ENCODE results near the gene FERMT2.
A peak's percentile ranks its signal among the peaks of the same experiment; 100 is the strongest.
"Not testable (repeated sequence)": the region's sequence is repeated elsewhere in the genome, so short reads cannot be mapped to it uniquely, and the experiment has no call there.

FERMT2 gene

GRCh38 chr14:52922656-52923055 is 28.2 kb downstream of the FERMT2 start:
- Histone ChIP-seq H4K20me1 (no peaks in the 10 kb centered on the region), H3K36me3 (no peaks in the 10 kb centered on the region), H3K9me3 (no peaks in the 10 kb centered on the region), H3K4me3 (no peak overlapping the region), H3K4me1 (peaks cover 40% of the 10 kb centered on the region), H3K4me2 (no peak overlapping the region), H3K9ac (no peak overlapping the region), H3K27me3 (no peaks in the 10 kb centered on the region), H3K27ac (no peak overlapping the region)
- TF ChIP-seq Cebpa-rat (IDR thresholded peaks at IDR 0.05), result no peak

DNA sequence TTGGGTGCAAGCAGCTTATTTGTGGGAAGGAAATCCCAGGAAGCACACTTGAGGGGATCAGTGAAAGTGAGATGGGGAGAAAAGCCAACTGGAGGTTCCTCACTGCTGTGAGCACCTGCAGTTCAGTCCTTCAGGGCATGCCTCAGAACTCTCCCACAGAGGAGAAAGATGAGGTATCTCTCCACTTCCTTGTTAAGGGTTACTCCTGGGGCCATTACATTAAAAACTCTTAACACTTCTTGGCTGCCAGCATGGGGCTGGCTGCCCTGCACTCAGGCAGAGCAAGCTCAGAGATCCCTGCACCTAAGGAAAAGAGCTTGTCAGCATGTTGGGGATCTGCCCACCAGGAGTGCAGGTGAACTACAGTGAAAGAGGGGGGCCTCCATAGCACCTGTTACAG is 28.8 kb downstream of the FERMT2 start:
- H3K9me3 ChIP-seq, result no peaks in the 10 kb centered on the region
- H3K4me1 ChIP-seq, result peaks cover 46% of the 10 kb centered on the region
- H3K27ac ChIP-seq, result no peak overlapping the region
- no peaks in the 10 kb centered on the region for H3K36me3 ChIP-seq
- H3K4me3 ChIP-seq, result no peak overlapping the region
- peak overlapping the region; percentile 40; the same call in 1 of the 2 replicates for H3K4me2 ChIP-seq
- TF ChIP-seq Cebpa-rat (IDR thresholded peaks at IDR 0.05), result no peak
- no peaks in the 10 kb centered on the region for H3K27me3 ChIP-seq
- H4K20me1 ChIP-seq, result no peaks in the 10 kb centered on the region
- H3K9ac ChIP-seq, result no peak overlapping the region

DNA sequence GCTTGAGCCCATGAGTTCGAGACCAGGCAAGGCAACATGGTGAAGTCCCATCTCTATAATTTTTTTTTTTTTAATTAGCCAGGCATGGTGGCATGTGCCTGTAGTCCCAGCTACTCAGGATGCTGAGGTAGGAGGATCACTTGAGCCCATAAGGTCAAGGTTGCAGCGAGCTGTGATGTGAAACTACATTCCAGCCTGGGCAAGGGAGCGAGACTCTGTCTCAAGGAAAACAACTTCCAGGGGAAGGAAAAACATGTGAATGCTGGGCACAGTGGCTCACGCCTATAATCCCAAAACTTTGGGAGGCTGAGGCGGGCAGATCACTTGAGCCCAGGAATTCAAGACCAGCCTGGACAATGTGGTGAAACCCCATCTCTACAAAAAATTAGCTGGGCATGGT is 30.4 kb downstream of the FERMT2 start:
- H3K27me3 ChIP-seq, H3K27ac ChIP-seq, H3K4me2 ChIP-seq, H3K9ac ChIP-seq, H3K9me3 ChIP-seq, H3K36me3 ChIP-seq, H4K20me1 ChIP-seq, H3K4me3 ChIP-seq: not testable (repeated sequence)
- H3K4me1 ChIP-seq, result peaks cover 55% of the 10 kb centered on the region

GRCh38 chr14:52919971-52920370 is 30.9 kb downstream of the FERMT2 start:
- peak overlapping the region; percentile 74; the same call in 1 of the 2 replicates for H3K27ac ChIP-seq
- H3K4me1 ChIP-seq, result peaks cover 55% of the 10 kb centered on the region
- no peak overlapping the region for H3K9ac ChIP-seq
- H3K36me3 ChIP-seq, result no peaks in the 10 kb centered on the region
- no peaks in the 10 kb centered on the region for H3K27me3 ChIP-seq
- TF ChIP-seq Cebpa-rat (IDR thresholded peaks at IDR 0.05), result no peak
- no peak overlapping the region for H3K4me3 ChIP-seq
- H3K9me3 ChIP-seq, result no peaks in the 10 kb centered on the region
- H4K20me1 ChIP-seq, result no peaks in the 10 kb centered on the region
- no peak overlapping the region for H3K4me2 ChIP-seq

DNA sequence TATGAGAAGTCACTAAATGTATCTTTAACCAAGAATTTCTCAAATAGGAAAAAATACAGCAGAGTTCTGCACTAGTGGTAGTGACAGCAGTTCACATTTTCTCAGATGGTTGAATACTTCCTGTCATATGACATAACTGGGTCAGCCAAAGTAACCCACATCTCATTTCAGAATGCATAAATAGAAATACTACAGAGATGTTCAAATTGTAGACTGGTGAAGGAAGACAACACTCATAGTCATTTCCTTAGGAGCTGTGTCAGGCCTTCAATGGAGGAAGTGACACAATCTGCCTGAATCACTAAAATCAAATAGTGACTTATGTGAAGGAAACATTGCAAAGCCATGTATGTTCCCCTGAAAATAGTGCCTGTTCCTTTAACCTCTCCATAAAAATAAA is 32.4 kb downstream of the FERMT2 start:
- H4K20me1 ChIP-seq, result no peaks in the 10 kb centered on the region
- no peaks in the 10 kb centered on the region; the same call in 1 of the 2 replicates for H3K9me3 ChIP-seq
- no peak overlapping the region for H3K9ac ChIP-seq
- H3K27ac ChIP-seq, result peak overlapping the region; percentile 83
- peak overlapping the region; percentile 68 for H3K4me2 ChIP-seq
- H3K4me3 ChIP-seq, result no peak overlapping the region
- TF ChIP-seq Cebpa-rat (IDR thresholded peaks at IDR 0.05), result no peak
- H3K4me1 ChIP-seq, result peaks cover 51% of the 10 kb centered on the region
- no peaks in the 10 kb centered on the region for H3K27me3 ChIP-seq
- H3K36me3 ChIP-seq, result no peaks in the 10 kb centered on the region

GRCh38 chr14:52917735-52918134 is 33.1 kb downstream of the FERMT2 start:
- peaks cover 58% of the 10 kb centered on the region for H3K4me1 ChIP-seq

GRCh38 chr14:52914295-52914694 is 36.6 kb downstream of the FERMT2 start:
- Histone ChIP-seq H3K27me3 (no peaks in the 10 kb centered on the region), H3K9ac (no peak overlapping the region), H3K4me2 (no peak overlapping the region), H3K9me3 (no peaks in the 10 kb centered on the region; the same call in 1 of the 2 replicates), H4K20me1 (no peaks in the 10 kb centered on the region), H3K4me3 (no peak overlapping the region), H3K27ac (no peak overlapping the region), H3K36me3 (no peaks in the 10 kb centered on the region), H3K4me1 (peaks cover 56% of the 10 kb centered on the region)
- no peak for TF ChIP-seq Cebpa-rat (IDR thresholded peaks at IDR 0.05)

More at GRCh38 chr14:52917735-52918134, 33.1 kb downstream of the FERMT2 start:
- no peaks in the 10 kb centered on the region; the same call in 1 of the 2 replicates for H3K9me3 ChIP-seq
- no peaks in the 10 kb centered on the region for H3K27me3 ChIP-seq
- H4K20me1 ChIP-seq, result no peaks in the 10 kb centered on the region
- TF ChIP-seq Cebpa-rat (IDR thresholded peaks at IDR 0.05), result no peak
- no peak overlapping the region for H3K4me3 ChIP-seq
- H3K4me2 ChIP-seq, result peak overlapping the region; percentile 68
- peak overlapping the region; percentile 61; the same call in 1 of the 2 replicates for H3K9ac ChIP-seq
- no peaks in the 10 kb centered on the region for H3K36me3 ChIP-seq
- peak overlapping the region; percentile 83 for H3K27ac ChIP-seq

DNA sequence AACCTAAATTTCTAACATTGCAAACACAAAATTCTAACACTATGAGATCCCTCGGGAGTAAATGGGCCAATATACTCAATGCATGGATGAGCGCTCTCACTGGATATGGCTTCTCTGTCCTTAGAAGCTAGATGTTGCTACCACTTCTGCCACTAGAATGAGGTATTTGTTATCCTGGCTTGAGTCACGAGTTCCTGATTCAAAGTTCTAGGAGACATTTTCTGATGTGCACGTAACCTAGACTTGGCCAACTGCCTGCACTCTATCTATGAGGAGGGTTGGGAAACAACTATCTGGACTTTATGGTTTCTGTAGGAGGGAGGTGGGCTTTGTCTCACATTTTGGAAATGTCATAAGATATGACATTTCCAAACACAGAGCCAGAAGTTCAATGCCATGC is 37.6 kb downstream of the FERMT2 start:
- peaks cover 3% of the 10 kb centered on the region; the same call in 1 of the 2 replicates for H3K9me3 ChIP-seq
- no peaks in the 10 kb centered on the region for H3K27me3 ChIP-seq
- H3K4me3 ChIP-seq, result no peak overlapping the region
- no peak overlapping the region for H3K9ac ChIP-seq
- peaks cover 47% of the 10 kb centered on the region for H3K4me1 ChIP-seq
- H3K4me2 ChIP-seq, result peak overlapping the region; percentile 13
- no peak for TF ChIP-seq Cebpa-rat (IDR thresholded peaks at IDR 0.05)
- 0 out of 2 replicates have a peak overlapping the region, but pooled peaks have one; percentile 70 for H3K27ac ChIP-seq
- no peaks in the 10 kb centered on the region for H3K36me3 ChIP-seq
- no peaks in the 10 kb centered on the region for H4K20me1 ChIP-seq

GRCh38 chr14:52911904-52912303 is 38.9 kb downstream of the FERMT2 start:
- Histone ChIP-seq H3K4me3 (no peak overlapping the region), H3K4me2 (peak overlapping the region; percentile 56), H3K27me3 (no peaks in the 10 kb centered on the region), H3K9ac (no peak overlapping the region), H3K9me3 (peaks cover 8% of the 10 kb centered on the region; the same call in 1 of the 2 replicates), H4K20me1 (no peaks in the 10 kb centered on the region), H3K36me3 (no peaks in the 10 kb centered on the region), H3K27ac (peak overlapping the region; percentile 67), H3K4me1 (peaks cover 33% of the 10 kb centered on the region)
- TF ChIP-seq Cebpa-rat (IDR thresholded peaks at IDR 0.05), result no peak

DNA sequence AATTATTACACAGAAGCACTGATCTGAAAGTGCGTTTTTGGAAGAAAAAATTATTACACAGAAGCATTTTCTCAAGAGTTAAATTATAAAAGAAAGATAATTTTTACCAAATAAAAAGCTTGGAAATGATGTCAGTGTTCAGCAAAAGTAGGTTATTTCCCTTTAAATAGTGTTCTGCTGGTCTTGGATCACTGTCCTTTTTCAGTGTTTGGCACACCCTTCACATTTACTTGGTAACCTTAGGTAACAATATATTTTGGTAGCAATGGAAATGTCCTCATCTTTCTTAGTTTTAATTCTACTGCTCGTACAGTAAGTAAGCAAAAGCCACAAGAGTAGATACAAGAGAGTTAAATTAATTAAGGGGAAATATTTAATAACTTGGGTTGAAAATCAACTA is 40.3 kb downstream of the FERMT2 start:
- peaks cover 8% of the 10 kb centered on the region; the same call in 1 of the 2 replicates for H3K9me3 ChIP-seq
- no peaks in the 10 kb centered on the region for H4K20me1 ChIP-seq
- H3K27me3 ChIP-seq, result no peaks in the 10 kb centered on the region
- H3K4me2 ChIP-seq, result no peak overlapping the region
- H3K36me3 ChIP-seq, result no peaks in the 10 kb centered on the region
- no peak overlapping the region for H3K4me3 ChIP-seq
- H3K4me1 ChIP-seq, result peaks cover 34% of the 10 kb centered on the region
- H3K9ac ChIP-seq, result no peak overlapping the region
- H3K27ac ChIP-seq, result no peak overlapping the region
- no peak for TF ChIP-seq Cebpa-rat (IDR thresholded peaks at IDR 0.05)

DNA sequence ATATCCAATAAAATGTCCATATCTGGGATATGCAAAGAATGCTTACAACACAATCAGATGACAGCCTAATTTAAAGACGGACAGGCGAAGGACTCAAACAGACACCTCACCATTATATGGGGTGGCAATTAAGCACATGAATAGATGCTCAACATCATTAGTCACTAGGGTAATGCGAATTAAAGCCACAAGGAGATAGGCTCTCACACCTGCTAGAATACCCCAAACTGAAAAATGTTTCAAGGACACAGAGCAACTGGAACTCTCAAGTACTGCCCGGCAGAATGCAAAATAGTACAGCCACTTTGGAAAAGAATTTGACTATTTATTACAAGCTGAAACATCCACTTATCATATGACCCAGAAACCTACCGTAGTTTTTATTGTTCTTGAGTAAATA is 42.9 kb downstream of the FERMT2 start:
- Histone ChIP-seq H4K20me1 (no peaks in the 10 kb centered on the region), H3K4me2 (no peak overlapping the region), H3K27me3 (no peaks in the 10 kb centered on the region), H3K9me3 (peaks cover 8% of the 10 kb centered on the region; the same call in 1 of the 2 replicates), H3K27ac (no peak overlapping the region), H3K9ac (no peak overlapping the region), H3K36me3 (no peaks in the 10 kb centered on the region), H3K4me3 (no peak overlapping the region), H3K4me1 (peaks cover 39% of the 10 kb centered on the region)
- no peak for TF ChIP-seq Cebpa-rat (IDR thresholded peaks at IDR 0.05)

Measured in BLaER1 (cell line).